ENCODE results near the gene TPRG1L.

The TPRG1L gene

DNA sequence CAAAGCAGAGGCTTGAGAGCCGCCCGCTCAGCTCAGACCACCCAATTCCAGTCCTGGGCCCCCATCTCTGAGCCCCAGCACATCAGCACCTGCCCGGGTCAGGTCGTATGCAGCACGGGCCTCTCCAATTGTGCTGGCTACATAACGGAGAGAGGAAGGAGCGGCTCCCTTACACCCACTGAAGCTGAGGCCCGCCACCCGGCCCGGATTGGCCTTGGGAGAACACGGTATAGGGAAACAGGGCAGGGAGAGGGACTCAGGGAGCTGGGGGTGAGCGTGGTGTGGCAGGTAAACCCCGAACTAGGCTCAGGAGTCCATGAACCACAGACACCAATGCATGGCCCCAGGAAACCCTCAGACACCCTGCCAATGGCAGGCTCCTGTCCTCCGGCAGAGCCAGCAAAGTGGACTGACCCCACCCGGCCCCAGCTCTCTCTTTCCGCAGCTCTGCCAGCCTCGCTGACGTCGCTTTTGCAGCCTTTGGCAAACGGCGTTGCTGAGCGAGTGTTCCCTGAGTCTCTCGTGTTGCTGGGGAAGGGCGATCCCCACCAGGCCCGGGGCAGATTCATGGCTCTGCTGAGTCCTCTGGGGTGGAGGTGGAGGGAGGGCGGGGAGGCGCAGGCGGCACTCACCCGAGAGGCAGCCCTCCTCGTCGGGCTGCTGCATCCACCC, 30.0 kb upstream of the TPRG1L start:
- no peak for DNase-seq

DNA sequence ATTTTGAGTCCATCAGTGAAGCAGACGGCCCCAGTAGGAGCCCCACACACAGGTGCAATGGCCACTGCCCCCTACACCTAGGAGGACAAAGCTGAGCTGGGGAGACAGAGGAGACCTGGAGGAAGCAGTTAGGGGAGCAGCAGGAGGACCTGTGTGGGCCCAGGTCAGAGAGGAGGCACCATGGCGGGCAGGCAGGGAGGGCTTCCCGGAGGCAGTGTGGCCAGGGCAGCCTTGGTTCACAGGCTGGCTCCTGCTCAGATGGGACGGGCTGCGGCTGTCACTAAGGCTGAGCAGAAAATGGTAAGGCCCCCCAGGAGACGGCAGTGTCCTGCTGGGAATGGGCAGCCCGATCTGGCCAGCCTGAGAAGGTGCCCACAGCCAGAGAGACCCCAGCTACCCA, 28.9 kb upstream of the TPRG1L start:
- no peak for DNase-seq

DNA sequence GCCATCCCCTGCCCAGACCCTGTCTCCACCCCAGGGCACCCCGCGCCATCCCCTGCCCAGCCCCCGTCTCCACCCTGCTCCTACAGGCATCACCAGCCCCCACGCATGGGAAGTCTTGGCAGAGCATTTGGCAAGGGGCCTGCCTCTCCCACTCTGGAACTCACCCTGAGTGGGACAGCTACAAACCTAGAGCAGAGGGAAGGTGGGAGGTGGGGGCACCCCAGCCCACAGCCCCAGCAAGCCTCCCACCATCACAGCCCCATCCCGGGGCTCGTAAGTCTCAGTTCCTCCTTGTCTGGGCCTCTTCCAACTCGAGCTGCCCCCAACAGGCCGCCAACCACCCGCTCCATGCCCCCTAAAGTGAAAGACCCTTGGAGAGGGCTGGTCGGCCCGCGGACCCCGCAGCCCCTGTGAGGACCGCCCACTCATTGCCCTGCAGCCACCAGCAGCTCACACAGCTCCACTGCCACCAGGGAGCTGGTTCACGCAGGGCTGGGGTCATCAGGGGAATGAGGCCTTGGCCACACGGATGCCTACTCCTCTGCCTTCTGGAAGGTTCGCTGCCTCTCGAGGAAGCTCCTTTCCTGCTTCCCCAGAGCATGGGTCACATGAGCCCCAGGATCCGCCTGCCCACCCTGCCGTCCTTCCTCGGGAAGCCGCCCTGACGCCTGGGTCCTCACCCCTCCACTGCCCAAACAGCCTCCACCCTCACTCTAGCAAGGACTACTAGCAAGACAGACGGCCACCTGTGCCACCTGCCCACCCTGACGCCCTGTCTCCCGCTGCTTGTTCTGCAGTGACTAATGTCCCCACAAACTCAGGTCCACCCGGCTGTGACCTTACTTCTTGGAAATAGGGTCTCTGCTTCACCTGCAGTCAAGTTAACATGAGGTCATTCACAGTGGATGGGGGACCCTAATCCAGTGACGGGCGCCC, 27.9 kb upstream of the TPRG1L start:
- DNase-seq: no peak

DNA sequence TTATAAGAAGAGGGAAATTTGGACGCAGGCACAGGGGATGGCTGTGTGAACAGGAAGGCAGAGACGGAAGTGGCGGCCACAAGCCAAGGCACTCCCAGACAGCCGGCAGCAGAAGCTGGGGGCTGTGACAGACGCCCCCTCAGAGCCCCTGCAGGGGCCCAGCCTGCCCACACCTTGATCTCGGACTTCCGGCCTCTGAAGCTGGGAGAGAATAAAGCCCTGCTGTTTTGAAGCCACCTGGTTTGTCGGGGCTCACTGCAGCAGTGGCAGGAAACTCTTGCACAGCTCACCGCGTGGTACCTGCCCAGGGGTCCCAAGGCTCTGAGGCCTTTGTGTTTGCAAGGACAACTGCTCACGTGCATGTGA, 27.2 kb upstream of the TPRG1L start:
- no peak for DNase-seq

DNA sequence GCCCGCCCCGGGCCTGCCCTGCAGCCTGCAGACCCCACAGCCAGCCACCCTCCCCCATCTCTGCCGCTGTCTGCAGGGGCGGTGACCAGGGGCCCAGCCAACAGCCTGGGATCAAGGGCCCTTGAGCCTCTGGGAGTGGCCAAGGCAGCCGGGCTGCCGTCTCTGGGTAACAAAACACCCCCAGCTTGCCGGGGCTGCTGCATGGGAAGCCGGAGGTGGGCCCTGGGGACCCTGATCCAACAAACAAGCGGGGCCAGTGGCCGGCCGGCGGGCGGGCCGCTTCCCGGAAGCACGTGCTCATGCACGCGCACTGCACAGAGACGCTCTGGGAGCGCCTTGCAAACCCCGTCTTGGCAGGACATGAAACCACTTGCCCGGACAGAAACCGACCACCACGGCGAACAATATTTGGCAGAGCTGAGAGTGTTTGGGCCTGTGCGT, 26.7 kb upstream of the TPRG1L start:
- DNase-seq: no peak

DNA sequence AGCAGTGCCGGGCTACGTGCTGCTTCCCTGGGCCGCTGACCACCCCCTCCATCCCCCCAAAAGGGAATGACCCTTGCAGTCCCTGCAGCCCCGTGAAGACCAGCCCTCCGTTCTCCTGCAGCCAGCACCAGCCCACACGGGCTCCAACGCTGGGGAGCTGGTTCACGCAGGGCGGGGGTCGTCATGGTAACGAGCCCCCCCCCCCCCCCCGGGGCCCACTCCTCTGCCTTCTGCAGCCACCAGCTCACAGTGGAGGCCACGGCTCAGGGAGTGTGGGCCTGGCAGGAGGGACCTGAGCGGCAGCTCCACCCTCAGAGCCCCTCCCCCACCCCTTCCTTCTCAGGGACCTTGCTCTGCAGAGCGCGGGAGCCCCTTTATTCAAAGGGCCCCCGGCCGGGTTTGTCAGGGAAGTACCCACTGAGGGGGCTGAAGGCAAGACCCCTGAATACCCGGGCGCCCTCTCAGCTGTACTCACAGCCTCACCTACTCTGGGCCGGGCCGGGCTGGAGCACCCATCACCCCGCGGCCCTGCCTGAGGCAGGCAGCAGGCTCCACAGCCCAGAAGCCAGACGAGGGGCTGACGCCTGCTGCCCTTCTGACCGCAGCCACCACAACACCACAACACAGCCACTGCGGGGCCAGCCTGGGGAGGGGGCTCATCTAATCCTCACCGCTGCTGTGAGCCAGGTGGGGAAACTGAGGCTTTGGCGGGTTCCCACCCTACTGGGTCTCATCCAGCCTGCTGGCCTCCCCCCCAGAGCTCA, 26.1 kb upstream of the TPRG1L start:
- DNase-seq: no peak

DNA sequence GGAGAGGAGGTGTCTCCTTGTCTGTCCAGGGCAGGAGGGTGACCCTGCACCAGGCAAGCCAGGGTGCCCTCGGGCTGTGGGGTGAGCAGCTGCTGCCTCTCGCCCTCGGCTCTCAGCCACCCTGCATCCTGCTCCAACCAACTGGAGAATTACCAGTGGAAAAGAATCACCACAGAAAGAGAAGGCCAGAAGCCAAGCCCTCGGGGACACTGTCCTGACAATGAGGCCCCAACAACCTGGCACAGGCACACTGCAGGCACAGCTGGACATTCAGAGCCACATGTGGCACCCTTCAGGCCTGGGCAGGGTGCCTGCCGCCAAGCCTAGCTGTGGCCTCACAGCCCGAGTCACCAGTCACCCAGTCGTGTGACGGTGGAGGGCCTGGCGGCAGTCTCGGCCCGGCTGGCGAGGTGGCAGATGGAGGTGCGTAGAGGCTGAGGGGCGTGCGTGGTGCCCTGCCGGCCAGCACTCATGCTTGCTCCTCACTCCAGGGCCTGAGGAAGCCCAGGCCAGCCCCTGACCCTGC, 25.5 kb upstream of the TPRG1L start:
- DNase-seq: no peak

DNA sequence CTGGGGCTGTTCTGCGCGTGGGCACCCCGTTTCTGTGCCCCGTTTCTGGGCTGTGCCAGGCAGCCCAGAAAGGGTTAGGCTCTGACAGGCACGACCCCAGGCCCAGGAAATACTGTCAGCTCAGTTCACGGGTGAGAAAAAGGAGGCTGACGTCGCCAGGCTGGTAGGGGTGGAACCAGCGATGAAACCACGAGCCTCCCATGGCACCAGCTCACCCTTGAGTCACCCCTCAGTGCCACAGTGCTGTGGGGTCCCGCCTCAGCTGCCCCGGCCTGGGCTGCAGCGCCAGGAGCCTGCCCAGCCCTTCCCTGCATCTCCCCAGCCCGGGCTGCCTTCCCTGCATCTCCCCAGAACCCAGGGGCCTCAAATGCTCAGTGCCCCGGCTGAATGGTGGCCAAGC, 25.0 kb upstream of the TPRG1L start:
- DNase-seq: no peak

DNA sequence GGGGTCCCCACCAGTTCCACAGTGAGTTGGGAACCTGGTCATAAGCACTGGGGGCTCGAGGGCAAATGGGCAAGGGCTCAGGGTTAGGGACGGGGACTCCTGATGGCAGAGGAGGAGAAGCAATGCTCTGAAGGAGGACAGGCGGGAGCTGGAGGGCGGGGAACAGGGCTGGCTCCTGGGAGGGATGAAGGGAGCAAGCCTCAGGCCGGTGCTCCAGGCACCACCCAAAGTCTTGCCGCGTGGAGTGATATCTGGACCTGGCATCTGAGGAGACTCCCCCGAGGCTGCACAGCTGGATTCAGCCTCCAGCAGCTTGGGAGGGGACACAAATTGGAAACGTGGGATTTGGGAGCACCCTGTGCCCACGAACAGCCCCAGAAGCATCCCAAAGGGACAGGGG, 24.5 kb upstream of the TPRG1L start:
- DNase-seq: no peak

DNA sequence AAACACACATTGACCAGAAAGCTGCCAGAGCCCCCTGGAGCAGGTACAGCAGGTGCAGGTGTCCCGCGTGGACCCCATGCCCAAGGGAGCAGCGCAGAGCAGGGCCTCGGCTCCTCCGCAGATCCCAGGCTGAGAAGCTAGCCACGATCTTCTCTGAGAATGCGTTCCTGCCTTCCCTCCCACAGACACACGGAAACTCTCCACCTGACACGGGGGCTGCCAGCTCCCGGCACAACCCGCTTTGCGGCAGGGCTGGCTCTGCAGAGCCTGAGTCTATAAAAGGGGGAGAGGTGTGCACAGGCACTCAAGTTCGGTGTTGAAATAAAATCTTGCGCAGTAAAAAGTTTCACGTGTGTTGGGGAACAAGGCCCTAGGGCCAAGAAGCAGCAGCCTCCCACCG, 23.1 kb upstream of the TPRG1L start:
- no peak for DNase-seq

DNA sequence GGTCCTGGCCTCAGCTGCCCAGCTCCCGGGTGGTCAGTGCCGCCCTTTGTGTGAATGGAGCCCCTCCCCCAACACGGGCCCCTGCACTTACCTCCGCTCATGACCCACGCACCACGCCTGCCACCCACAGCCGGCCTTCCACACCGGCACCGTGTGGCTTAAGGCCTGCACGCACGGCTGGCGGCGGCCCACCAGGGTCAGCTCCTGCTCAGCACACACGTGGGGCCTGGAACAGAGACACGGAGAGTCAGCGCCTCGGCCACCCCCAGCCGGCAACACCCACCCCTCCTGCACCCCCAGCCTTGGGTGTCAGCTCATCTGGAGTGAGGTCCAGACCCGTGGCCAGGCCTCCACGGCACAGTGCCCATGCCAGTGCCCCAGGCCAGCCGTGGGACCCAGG, 22.4 kb upstream of the TPRG1L start:
- DNase-seq: no peak

DNA sequence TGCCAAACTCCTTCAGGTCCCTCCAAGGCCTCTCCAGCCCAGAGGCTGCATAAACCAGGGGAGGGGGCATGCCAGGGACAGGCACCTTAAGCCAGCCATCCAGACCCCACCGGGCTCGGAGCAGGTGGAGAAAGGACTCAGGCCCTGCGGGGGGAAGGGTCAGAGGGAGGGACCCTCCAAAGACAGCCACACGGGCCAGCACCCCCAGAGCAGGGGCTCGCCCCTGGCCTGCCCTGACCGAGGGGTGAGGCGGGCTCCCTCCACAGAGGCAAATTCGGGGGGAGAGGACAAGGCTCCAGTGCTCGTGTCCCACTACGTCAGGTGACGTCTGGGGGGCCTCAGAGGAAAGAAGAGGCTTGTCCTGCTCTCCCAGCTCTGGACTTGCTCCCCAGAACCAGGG, 21.7 kb upstream of the TPRG1L start:
- DNase-seq: no peak

DNA sequence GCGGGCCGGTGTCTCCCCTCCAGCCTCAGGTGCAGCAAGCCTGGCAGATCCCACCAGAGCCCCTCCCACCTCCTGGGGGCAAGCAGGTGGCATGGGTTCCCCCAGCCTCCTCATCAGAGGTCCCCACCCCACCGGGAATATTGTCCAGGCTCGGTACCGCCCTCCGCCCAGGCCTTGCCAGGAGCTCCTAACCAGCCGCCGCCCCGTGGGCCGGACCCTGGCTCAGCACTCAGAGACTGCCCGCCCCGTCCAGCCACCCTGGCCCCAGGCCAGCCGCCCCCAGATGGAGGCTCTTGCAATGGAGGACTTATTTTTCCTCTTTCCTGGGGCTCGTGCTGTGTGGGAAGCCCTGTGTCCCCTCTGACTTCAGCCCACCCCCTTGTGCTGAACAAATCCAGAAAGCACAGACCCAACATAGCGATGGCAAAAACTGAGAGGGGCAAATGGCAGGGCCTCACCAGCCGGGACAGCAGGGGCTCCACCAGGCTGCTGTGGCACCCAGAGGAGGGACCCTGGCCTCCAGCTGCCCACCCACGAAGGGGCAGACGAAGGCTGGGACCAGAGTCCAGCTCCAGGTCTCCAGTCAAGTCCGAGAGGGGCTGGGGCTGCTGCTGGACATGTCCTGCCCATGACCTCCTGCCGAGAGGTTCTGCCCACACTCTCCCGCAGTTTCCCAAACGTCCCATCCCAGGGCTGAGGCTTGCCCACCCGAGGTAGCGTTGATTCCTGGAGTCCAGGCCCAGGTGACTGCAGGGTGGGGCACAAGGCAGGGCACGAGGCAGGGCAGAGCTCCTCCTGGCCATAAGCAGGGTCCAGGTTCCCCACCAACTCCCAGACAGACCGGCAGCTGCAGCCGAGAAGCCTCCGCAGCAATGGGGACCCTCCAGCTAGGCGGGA, 21.0 kb upstream of the TPRG1L start:
- no peak for DNase-seq

DNA sequence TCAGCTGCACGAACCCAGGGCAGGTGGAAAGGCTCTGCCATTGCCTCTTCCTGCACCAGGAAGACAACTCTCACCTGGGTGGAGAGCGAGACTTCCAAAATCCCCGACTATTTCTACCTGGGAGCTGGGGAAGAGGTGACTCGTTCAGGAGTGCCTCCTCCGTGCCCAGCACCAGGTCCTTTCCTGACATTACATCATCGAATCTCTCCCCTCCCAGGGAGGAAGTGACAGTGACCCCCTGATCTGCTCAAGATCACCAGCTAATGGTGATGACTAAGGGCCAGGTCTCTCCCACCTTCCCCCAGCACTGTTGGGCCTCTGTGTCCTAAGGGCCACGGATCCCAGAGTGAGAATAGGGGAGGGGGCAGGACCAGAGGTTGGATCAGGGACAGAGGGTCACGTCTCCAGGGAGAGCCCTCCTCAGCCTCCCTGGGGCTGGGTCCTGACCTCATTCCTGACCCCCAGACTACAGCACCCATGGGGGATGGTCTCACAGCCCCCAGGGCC, 20.3 kb upstream of the TPRG1L start:
- DNase-seq: no peak

DNA sequence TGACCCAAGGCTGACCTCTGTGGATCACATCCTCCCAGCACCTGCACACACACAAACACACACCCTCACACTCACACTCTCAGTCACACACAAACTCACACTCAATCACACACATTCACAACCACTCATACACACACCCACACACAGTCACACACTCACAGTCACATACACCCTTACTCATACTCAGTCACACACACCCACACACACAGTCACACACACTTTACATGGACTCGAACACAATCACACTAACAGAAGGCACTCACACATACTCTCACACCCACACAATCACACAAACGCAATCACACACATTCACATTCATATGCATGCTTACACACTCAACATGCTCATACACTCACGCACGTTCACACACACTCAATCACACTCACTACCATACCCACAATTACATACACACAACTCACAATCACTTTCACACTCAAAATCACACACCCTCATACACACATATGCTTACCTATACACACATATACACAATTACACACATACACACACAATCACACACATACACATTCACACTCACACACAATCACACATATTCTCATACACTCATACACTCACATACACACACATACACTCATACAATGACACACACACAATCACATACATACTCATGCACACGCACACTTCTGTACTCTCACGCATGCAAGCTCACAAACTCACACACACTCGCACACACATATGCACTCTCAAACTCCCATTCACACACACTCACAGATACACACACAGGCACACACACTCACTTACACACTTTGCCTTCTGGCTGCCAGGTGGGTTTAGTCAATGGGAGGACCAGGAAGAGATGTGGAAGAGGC, 19.6 kb upstream of the TPRG1L start:
- no peak for DNase-seq

DNA sequence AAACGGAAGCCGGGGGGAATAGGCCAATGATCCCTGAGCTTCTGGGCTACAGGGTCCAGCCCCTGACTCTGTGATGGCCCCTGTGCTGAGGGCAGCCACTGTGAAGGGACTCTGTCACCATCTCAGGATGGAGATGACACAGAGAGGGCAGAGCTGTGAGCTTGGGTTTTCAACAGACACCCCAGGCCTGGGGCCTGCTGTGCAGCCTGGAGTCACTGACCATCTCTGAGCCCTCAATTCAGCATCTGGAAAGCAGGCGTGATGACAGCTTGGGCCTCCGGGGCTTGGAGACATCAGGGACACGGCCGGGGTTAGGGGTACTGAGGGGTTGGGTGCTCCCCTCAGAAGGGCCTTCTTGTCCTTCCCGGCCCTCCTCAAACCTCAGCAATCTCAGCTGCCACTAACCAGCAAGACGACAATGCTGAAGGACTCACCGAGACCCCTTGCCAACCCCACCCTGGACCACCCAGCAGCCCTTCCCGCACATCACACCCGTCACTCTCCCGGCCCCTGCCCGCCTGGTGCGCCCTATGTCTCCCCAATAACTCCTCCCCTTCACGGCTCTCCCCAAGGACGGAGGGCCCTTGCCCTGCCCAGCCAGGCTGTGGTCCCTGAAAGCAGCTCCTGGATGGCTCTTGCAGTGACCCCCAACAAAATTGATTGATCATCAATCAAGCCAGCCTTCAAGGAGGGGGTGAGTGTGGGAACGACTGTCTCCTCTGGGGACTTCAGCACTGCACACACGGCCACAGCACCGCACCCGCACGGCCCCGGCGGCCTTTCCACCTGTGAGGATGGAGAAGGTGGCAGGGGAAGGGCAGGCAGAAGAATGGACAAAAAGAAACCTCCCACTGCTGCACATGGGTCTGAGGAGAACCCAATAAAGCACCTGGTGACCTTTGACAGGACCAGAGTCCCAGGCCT, 17.8 kb upstream of the TPRG1L start:
- no peak for DNase-seq

DNA sequence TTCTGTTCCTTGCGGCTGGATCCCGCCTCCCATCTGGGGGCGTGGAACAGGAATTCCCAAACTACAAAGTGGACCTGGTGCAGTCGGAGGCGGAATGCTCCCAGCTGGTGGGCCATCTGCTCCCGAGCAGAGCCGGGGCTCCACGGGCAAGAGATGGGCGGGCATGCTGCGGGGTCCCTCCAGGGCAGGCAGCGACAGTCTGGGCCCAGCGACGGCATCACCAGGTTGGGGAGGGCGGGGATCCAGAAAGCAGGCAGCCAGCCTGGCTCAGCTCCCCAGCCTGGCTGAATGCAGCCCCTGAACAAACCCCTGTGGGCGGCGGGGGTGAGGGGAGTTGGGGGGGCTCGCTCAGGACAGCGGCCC, 17.1 kb upstream of the TPRG1L start:
- no peak for DNase-seq

DNA sequence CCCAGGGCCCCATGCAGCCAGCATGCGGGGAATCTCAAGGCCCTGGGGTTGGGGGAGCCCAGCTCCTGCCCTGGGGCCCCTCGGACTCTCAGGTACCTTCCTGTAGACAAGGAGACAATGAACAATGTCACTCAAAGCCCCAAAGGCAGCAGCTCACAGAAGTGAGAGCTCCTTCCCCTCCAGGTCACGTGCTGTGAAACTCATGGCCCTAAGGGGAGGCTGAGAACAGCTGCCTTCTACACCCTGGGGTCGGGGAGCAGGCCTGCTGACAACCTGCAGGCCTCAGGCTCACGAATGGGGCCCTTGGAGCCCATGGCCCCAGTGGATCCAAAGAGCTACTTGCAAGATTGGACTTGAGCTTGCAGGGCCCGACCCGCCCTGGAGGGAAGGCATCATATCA, 16.7 kb upstream of the TPRG1L start:
- no peak for DNase-seq

DNA sequence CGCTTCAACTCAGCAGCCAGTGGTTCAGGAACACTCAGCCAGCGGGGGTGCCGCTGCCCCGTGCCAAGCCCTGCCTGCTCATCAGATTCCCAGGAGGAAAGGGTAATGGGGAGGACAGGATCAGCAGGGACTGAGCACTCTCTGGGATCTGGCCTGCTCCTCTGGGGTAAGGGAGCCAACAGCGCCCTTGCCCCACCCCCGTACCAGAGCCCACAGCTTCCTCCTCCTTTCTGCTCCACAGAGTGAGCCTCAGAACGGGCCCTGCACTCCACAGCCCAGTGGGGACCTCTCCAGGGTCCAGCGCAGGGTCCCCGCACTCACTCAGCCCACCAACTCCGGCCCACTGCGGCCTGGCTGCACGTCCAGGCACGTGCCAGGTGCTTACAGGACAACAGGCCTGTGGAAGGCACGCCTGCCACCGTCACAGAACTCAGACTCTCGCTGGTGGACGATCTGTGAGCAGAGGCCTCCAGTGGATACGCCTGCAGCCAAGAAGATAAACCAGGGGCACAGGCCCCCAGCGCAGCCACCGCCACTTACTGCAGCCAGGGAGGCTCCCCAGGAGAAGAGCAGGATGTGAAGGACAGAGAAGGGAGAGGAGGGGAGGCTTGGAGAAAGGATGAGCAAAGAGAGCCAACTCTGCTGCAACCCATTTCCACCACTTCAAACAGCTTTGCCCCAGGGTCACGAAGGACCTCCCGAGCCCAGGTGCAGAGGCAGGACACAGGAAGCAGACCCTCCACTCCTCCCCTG, 15.6 kb upstream of the TPRG1L start:
- DNase-seq: no peak

All from activated CD4-positive, CD25-positive, alpha-beta regulatory T cell (primary cell).